ENCODE measurements around the gene FAM222B. TPM values are rescaled to one million over a fixed set of nuclear protein-coding genes. Genes with fewer than 3 reads are reported as not detected.
"Not testable (repeated sequence)": the region's sequence is repeated elsewhere in the genome, so short reads cannot be mapped to it uniquely, and the experiment has no call there.

Gene FAM222B
- total and polyA plus RNA-seq, 11 donors: 9.2 to 33.2 (median 16.7) TPM

DNA sequence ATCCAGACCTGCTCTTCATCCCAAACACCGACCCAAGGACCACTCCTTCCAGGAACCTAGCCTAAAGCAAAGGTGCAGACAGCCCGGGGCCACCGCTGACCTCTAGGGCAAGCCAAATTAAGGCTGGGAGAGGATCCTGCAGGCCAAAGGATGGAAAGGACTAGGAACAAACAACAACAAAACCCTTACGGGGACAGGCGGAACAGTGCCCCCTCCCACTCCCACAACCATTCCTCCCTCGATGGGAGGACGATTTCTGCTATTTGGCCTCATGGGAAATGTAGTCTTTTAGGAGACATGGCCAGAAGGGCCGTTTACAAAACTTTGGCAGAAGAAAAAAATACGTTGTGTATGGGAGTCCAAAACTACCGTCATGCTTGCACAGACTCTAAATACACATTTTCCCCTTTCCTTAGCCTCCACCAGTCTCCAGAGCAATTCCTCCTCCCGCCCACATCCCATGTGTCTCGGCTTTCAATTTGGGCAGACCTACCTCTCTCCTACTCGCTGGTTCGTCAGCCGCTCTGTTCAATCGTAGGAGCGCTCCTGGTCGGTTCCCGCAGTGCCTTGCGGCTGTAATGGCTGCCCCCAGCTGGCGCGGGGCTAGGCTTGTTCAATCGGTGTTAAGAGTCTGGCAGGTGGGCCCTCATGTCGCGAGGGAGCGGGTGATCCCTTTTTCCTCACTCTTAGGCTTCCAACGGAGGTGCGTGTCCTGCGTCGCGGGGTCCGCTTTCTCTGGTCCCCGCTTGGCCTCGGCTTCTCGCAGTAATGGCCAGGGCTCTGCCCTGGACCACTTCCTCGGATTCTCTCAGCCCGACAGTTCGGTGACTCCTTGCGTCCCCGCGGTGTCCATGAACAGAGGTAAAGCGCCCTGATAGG lies 12.1 kb upstream of the FAM222B start, which contains the start of gene ERAL1:
TSS of gene ERAL1 (plus strand) at position 560 of the 879 bp plus-strand sequence. CDS start at position 579, 19 bp downstream.
- Histone ChIP-seq H3K27ac (peak within 1 kb of the TSS; percentile 5 to 88 (median 75)), H3K4me3 (peak within 1 kb of the TSS; percentile 69 to 93 (median 76)), H3K36me3 (peaks cover 0 to 39% (median 31%) of the 10 kb centered on the region in 9 donors), H3K9me3 (no peaks in the 10 kb centered on the region), H3K27me3 (no peaks in the 10 kb centered on the region), H3K4me1 (peaks cover 0 to 17% (median 9%) of the 10 kb centered on the region in 12 donors)
- peak; percentile 98 to 100 (median 100) for ATAC-seq
- 1% methylated on average over 28 to 42 of the region's 42 CpGs for WGBS, 4 donors
- intact Hi-C loops (cut with DNase I): loop anchor here in 6 of 10 donors (5.0 to 10.0 kb wide), 5 partner anchors 43 to 93 kb away; partner anchors contain the start of genes DHRS13 (in 2 of the 6) and FLOT2 (in 2 of the 6)
- TF ChIP-seq, protein P1, sequence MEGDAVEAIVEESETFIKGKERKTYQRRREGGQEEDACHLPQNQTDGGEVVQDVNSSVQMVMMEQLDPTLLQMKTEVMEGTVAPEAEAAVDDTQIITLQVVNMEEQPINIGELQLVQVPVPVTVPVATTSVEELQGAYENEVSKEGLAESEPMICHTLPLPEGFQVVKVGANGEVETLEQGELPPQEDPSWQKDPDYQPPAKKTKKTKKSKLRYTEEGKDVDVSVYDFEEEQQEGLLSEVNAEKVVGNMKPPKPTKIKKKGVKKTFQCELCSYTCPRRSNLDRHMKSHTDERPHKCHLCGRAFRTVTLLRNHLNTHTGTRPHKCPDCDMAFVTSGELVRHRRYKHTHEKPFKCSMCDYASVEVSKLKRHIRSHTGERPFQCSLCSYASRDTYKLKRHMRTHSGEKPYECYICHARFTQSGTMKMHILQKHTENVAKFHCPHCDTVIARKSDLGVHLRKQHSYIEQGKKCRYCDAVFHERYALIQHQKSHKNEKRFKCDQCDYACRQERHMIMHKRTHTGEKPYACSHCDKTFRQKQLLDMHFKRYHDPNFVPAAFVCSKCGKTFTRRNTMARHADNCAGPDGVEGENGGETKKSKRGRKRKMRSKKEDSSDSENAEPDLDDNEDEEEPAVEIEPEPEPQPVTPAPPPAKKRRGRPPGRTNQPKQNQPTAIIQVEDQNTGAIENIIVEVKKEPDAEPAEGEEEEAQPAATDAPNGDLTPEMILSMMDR (IDR thresholded peaks at IDR 0.05): peak in 4 of 12 donors; percentile 5 to 32 (median 14)
- TF ChIP-seq POLR2A (IDR thresholded peaks at IDR 0.05): peak in 1 of 2 donors; percentile 55
- peak; percentile 85 to 89 (median 88) for DNase-seq

DNA sequence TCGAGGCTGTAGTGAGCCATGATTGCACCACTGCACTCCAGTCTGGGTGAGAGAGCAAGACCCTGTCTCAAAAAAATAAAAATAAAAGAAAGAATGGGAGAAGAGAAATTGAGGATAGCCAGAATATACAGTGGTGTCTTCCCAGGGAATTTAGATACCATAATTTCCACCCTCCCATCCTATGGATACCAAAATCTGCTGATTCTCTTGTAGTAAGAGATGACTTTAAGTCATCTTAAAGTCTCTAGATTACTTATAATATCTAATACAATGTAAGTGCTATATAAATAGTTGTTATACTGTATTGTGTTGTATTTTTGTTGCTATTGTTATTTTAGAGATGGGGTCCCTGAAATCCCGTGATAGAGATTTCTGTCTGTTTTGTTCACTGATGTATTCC lies 10.7 kb upstream of the FAM222B start:
- Histone ChIP-seq H3K9me3 (no peaks in the 10 kb centered on the region), H3K27me3 (no peaks in the 10 kb centered on the region), H3K4me3 (no peak overlapping the region), H3K27ac (no peak overlapping the region), H3K4me1 (peaks cover 0 to 17% (median 9%) of the 10 kb centered on the region in 12 donors), H3K36me3 (peaks cover 0 to 25% (median 18%) of the 10 kb centered on the region in 9 donors)
- DNase-seq: no peak
- intact Hi-C loops (cut with DNase I): loop anchor here in 4 of 10 donors (5.0 to 10.0 kb wide), 4 partner anchors 44 to 94 kb away; partner anchors contain the start of genes DHRS13 (in 2 of the 4) and FLOT2 (in 1 of the 4)
- no peak for ATAC-seq
- TF ChIP-seq, protein P1 (IDR thresholded peaks at IDR 0.05): no peak
- TF ChIP-seq POLR2A (IDR thresholded peaks at IDR 0.05): no peak
- whole genome bisulfite sequencing, 4 donors: 90 to 95% (median 93%) methylated on average over 2 of the region's 2 CpGs

DNA sequence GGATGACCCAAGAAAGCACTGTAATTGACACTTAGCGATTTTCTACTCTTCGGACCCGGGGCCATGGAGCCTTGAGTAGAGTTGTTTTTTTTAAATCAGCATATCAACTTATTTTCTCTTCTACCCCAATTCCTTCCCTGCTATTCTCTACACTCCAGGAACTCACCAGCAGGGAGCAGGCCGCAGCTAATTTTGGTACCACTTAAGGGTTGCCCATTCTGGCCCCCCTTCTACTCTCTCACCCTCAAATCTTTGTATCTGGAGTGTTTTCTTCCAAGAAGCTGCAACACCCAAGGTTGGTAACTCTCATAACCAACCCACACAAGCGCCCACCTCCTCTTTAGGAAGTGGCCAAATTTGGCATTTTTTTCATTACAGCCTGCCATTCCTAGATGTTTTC lies 6.7 kb upstream of the FAM222B start:
- intact Hi-C loops (cut with DNase I): loop anchor here in 3 of 10 donors (10.0 kb wide), 2 partner anchors 46 to 84 kb away; partner anchors contain the start of gene FLOT2 (in 2 of the 3)
- Histone ChIP-seq H3K9me3 (no peaks in the 10 kb centered on the region), H3K4me3 (no peak overlapping the region), H3K36me3 (no peaks in the 10 kb centered on the region), H3K27ac (no peak overlapping the region), H3K4me1 (peaks cover 0 to 4% (median 0%) of the 10 kb centered on the region in 12 donors), H3K27me3 (no peaks in the 10 kb centered on the region)
- peak in 1 of 4 donors; percentile 59 for ATAC-seq
- TF ChIP-seq, protein P1 (IDR thresholded peaks at IDR 0.05): peak in 1 of 12 donors; percentile 13
- TF ChIP-seq POLR2A (IDR thresholded peaks at IDR 0.05): no peak
- no peak for DNase-seq
- 73 to 78% (median 76%) methylated on average over 5 of the region's 5 CpGs for WGBS, 4 donors

DNA sequence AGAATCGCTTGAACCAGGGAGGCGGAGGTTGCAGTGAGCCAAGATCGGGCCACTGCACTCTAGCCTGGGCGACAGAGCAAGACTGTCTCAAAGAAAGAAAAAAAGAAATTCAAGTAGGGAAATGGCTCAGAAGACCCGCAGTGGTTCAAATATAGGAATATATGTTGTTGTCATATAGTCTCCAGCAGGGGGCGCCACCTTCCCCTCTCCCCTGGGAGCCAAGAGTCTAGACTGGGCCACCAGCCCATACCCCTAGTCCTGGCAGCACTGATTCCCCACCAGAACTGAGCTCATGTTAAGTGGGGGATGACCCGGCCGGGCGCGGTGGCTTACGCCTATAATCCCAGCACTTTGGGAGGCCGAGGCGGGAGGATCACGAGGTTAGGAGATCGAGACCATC lies 6.1 kb upstream of the FAM222B start:
- intact Hi-C loops (cut with DNase I): loop anchor here in 3 of 10 donors (10.0 kb wide), 2 partner anchors 46 to 84 kb away; partner anchors contain the start of gene FLOT2 (in 2 of the 3)
- not testable (repeated sequence) for H3K36me3 ChIP-seq, H3K27ac ChIP-seq, H3K9me3 ChIP-seq, DNase-seq, H3K4me1 ChIP-seq, H3K4me3 ChIP-seq, H3K27me3 ChIP-seq
- peak in 1 of 4 donors; percentile 53 for ATAC-seq
- 84 to 88% (median 87%) methylated on average over 15 of the region's 15 CpGs for WGBS, 4 donors
- TF ChIP-seq, protein P1 (IDR thresholded peaks at IDR 0.05): peak in 10 of 12 donors; percentile 7 to 57 (median 35)

DNA sequence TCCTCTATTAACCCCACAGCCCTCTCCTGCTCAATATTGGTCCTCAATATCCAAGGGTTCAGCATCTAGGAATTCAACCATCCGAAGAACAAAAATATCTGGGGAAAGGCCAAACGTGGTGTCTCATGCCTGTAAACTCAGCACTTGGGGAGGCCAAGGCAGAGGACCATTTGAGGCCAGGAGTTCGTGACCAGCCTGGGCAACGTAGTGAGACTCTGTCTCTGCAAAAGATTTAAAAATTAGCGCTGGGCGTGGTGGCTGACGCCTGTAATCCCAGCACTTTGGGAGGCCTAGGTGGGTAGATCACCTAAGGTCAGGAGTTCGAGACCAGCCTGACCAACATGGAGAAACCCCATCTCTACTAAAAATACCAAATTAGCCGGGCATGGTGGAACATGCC lies 4.1 kb upstream of the FAM222B start:
- not testable (repeated sequence) for H3K4me1 ChIP-seq, H3K27me3 ChIP-seq, H3K4me3 ChIP-seq, DNase-seq, H3K9me3 ChIP-seq, H3K27ac ChIP-seq, ATAC-seq, H3K36me3 ChIP-seq
- 87 to 94% (median 91%) methylated on average over 9 of the region's 9 CpGs for WGBS, 4 donors
- intact Hi-C loops (cut with DNase I): loop anchor here in 3 of 10 donors (10.0 kb wide), 2 partner anchors 48 to 82 kb away; partner anchors contain the start of gene FLOT2 (in 2 of the 3)

All from heart left ventricle (tissue), 16 donors.